HCT116 (cell line): Measurements from ENCODE around the gene SEMA6A.

Experiments used
- CBX3 ChIP-seq: IDR thresholded peaks from 2 replicates; pipeline ENCODE4 v1.6.1; 2012; ENCODE audit warnings: low read depth
- ELF1 ChIP-seq: IDR thresholded peaks from 2 replicates; pipeline ENCODE4 v1.6.1; 2012; ENCODE audit warnings: low read depth, borderline replicate concordance
- EZH2 ChIP-seq: fragments of 200-600 bp; sonication (generic); IDR thresholded peaks from 2 replicates; pipeline ENCODE4 v1.6.1; 2017; ENCODE audit warnings: antibody characterized with exemption, mixed run types
- EZH2phosphoT487 ChIP-seq: fragments of 200-600 bp; IDR thresholded peaks from 2 replicates; pipeline ENCODE4 v1.6.1; 2018; ENCODE audit warnings: antibody characterized with exemption, borderline replicate concordance
- FOSL1 ChIP-seq: IDR thresholded peaks from 2 replicates; pipeline ENCODE4 v1.6.1; 2012; ENCODE audit warnings: low read depth
- JUND ChIP-seq: IDR thresholded peaks from 2 replicates; pipeline ENCODE4 v1.6.1; 2012
- POLR2A ChIP-seq: IDR thresholded peaks from 2 replicates; pipeline ENCODE4 v1.7.0; 2011; ENCODE audit warnings: borderline replicate concordance; ENCODE audit not compliant: insufficient read depth, insufficient read length; ENCODE audit errors: extremely low read depth
- POLR2AphosphoS5 ChIP-seq: IDR thresholded peaks from 2 replicates; pipeline ENCODE4 v1.6.1; 2011; ENCODE audit warnings: mild to moderate bottlenecking, low read depth, low read length, moderate library complexity
- SP1 ChIP-seq: IDR thresholded peaks from 2 replicates; pipeline ENCODE4 v1.6.1; 2012; ENCODE audit warnings: low read depth
- ZBTB33 ChIP-seq: IDR thresholded peaks from 2 replicates; pipeline ENCODE4 v1.6.1; 2011; ENCODE audit warnings: mild to moderate bottlenecking, low read length, moderate library complexity; ENCODE audit not compliant: insufficient replicate concordance; ENCODE audit errors: extremely low read depth
- ZFX ChIP-seq: fragments of 450-650 bp; IDR thresholded peaks from 2 replicates; pipeline ENCODE4 v1.6.1; 2017
- TF ChIP-seq, protein P1 (sequence below), 3 experiments: fragments of 200-600 bp in 1 of 3; sonication (generic) in 1 of 3; IDR thresholded peaks in 2 of 3; conservative IDR thresholded peaks in 1 of 3; 2 replicates each; pipeline ENCODE4 v1.5.1; 2012 to 2017; ENCODE audit warnings: low read depth in 2 of 3, low read length in 2 of 3, antibody characterized with exemption in 1 of 3, borderline replicate concordance in 1 of 3, control low read depth in 1 of 3, mild to moderate bottlenecking in 1 of 3, mixed read lengths in 1 of 3, mixed run types in 1 of 3, moderate library complexity in 1 of 3; ENCODE audit not compliant: insufficient read depth in 1 of 3
- TF ChIP-seq, protein P2 (sequence below): IDR thresholded peaks from 2 replicates; pipeline ENCODE4 v1.6.1; 2012

DNA sequence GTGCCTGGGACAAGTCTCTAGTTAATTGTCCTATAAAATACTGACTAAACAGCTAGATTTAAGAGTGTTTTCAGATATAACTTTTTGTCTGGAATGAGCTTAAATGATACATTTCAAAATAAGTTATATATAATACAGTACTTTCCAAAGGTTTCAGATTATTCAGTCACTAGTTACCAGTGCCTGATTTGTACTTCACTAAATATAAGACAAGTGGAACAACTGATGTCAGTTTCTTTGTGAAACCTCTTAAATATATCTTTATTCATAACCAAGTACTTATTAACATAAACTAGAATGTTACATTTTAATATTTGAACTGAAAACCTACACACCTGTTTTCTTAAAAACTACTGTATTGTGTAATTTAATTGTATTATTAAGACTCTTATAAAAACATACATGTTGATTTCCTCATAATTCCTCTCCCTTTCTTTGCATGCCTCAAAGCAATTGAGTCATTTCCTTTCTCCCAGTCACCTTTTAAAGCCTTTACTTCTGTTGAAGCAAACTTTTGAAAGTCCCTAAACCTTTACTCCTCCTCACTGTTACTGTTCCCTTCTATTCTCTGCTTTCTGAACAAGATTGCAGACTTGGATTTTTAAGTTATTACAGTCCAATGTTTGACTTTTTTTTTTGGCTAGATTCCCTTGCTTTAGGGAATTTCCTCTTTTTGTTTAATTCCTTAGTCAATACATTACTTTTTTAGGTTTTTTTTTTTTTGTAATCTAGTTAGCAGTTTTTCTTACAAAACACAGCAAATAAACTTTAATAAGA, 8.7 kb upstream of the SEMA6A start:
- TF ChIP-seq EZH2 (no peak), POLR2A (no peak), POLR2AphosphoS5 (no peak), JUND (no peak), FOSL1 (no peak), EZH2phosphoT487 (no peak), SP1 (no peak), ZFX (no peak), CBX3 (no peak), ZBTB33 (no peak), ELF1 (no peak)
- TF ChIP-seq, protein P1, sequence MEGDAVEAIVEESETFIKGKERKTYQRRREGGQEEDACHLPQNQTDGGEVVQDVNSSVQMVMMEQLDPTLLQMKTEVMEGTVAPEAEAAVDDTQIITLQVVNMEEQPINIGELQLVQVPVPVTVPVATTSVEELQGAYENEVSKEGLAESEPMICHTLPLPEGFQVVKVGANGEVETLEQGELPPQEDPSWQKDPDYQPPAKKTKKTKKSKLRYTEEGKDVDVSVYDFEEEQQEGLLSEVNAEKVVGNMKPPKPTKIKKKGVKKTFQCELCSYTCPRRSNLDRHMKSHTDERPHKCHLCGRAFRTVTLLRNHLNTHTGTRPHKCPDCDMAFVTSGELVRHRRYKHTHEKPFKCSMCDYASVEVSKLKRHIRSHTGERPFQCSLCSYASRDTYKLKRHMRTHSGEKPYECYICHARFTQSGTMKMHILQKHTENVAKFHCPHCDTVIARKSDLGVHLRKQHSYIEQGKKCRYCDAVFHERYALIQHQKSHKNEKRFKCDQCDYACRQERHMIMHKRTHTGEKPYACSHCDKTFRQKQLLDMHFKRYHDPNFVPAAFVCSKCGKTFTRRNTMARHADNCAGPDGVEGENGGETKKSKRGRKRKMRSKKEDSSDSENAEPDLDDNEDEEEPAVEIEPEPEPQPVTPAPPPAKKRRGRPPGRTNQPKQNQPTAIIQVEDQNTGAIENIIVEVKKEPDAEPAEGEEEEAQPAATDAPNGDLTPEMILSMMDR (IDR thresholded peaks at IDR 0.05 in 2 of 3, conservative IDR thresholded peaks at IDR 0.05 in 1 of 3; ENCODE audit: borderline replicate concordance in 1 of 3, insufficient read depth in 1 of 3, low read depth in 2 of 3, low read length in 2 of 3), result no peak
- TF ChIP-seq, protein P2, sequence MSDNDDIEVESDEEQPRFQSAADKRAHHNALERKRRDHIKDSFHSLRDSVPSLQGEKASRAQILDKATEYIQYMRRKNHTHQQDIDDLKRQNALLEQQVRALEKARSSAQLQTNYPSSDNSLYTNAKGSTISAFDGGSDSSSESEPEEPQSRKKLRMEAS, result no peak
